OCI-LY3 (cell line): ENCODE data around the gene GPR25.

Experiments used
- H2AFZ ChIP-seq: fragments of 200-600, 300-600 bp; shearing (Covaris generic); 2 replicates; pipeline ENCODE4 v1.6.0; 2014; ENCODE audit warnings: antibody characterized with exemption, low read depth, low read length
- H3K27ac ChIP-seq: fragments of 200-600, 300-600 bp; sonication (generic); 2 replicates; pipeline ENCODE4 v1.5.1; 2014; ENCODE audit warnings: mild to moderate bottlenecking, low read length, moderate library complexity, mixed read lengths
- H3K27me3 ChIP-seq: fragments of 200-600, 300-600 bp; sonication (generic); 2 replicates; pipeline ENCODE4 v1.6.1; 2014; ENCODE audit warnings: low read depth, low read length, mixed read lengths
- H3K36me3 ChIP-seq: fragments of 200-600, 300-600 bp; sonication (generic); replicated peaks from 2 replicates; pipeline ENCODE3; 2014; ENCODE audit warnings: low read depth, low read length, mixed read lengths
- H3K4me1 ChIP-seq: fragments of 300-600, 200-600 bp; sonication (generic); 2 replicates; pipeline ENCODE4 v1.6.1; 2014; ENCODE audit warnings: low read length, mixed read lengths
- H3K4me2 ChIP-seq: fragments of 200-600, 300-600 bp; sonication (generic); 2 replicates; pipeline ENCODE4 v1.6.1; 2014; ENCODE audit warnings: low read length, mixed read lengths
- H3K4me3 ChIP-seq: fragments of 300-600, 200-600 bp; sonication (generic); 2 replicates; pipeline ENCODE4 v1.5.1; 2014; ENCODE audit warnings: antibody characterized with exemption, mild to moderate bottlenecking, low read length, moderate library complexity
- H3K79me2 ChIP-seq: fragments of 300-600, 200-600 bp; shearing (Covaris generic); 2 replicates; pipeline ENCODE4 v1.6.1; 2014; ENCODE audit warnings: mild to moderate bottlenecking, low read length, mixed read lengths
- H3K9ac ChIP-seq: fragments of 300-600, 200-600 bp; shearing (Covaris generic); 2 replicates; pipeline ENCODE4 v1.6.0; 2014; ENCODE audit warnings: mild to moderate bottlenecking, low read length, moderate library complexity
- H3K9me3 ChIP-seq: fragments of 200-600, 300-600 bp; shearing (Covaris generic); 2 replicates; pipeline ENCODE4 v1.6.1; 2014; ENCODE audit warnings: low read length, mixed read lengths; ENCODE audit not compliant: insufficient read depth
- H4K20me1 ChIP-seq: fragments of 200-600, 300-600 bp; sonication (generic); 2 replicates; pipeline ENCODE4 v1.6.1; 2016; ENCODE audit warnings: low read length, mixed read lengths; ENCODE audit not compliant: insufficient read depth
- CTCF ChIP-seq: fragments of 200-600, 300-600 bp; sonication (generic); IDR thresholded peaks from 2 replicates; pipeline ENCODE4 v1.5.1; 2014; ENCODE audit warnings: antibody characterized with exemption, low read length, low read depth
- EZH2phosphoT487 ChIP-seq: fragments of 200-600 bp; shearing (Covaris generic); IDR thresholded peaks from 2 replicates; pipeline ENCODE4 v1.6.1; 2018; ENCODE audit warnings: antibody characterized with exemption, mixed run types, low read depth

Gene GPR25

GRCh38 chr1:200923601-200924000 lies 50.8 kb downstream of the GPR25 start:
- no peaks in the 10 kb centered on the region for H3K79me2 ChIP-seq
- no peak overlapping the region for H2AFZ ChIP-seq
- no peak overlapping the region for H3K4me3 ChIP-seq
- H3K9me3 ChIP-seq, result no peaks in the 10 kb centered on the region
- H3K36me3 ChIP-seq, result no peaks in the 10 kb centered on the region
- no peak overlapping the region for H3K27ac ChIP-seq
- no peak overlapping the region for H3K9ac ChIP-seq
- no peaks in the 10 kb centered on the region for H4K20me1 ChIP-seq
- H3K4me1 ChIP-seq, result 0 out of 2 replicates have a peak, but pooled peaks cover 2% of the 10 kb centered on the region
- no peak overlapping the region for H3K4me2 ChIP-seq
- TF ChIP-seq EZH2phosphoT487, result no peak
- no peak for TF ChIP-seq CTCF
- peaks cover 53% of the 10 kb centered on the region for H3K27me3 ChIP-seq
